Activated CD4-positive, alpha-beta T cell treated with anti-CD3 and anti-CD28 coated beads, Interleukin-2, amount 10 ng/mL, durations not matched to agents 7 days and 5 days (primary cell): ENCODE data around the gene ANKS1B. TPM values are rescaled to one million over a fixed set of nuclear protein-coding genes. Genes with fewer than 3 reads are reported as not detected.
"Not testable (repeated sequence)": the region's sequence is repeated elsewhere in the genome, so short reads cannot be mapped to it uniquely, and the experiment has no call there.

Experiments used
- CTCF ChIA-PET: fragments of 350-600 bp; sonication (Branson Sonifier 250); formaldehyde crosslinking; loops from one replicate; lab custom pipeline; 2021; ENCODE audit warnings: antibody characterized with exemption; lab: Charles Lee
- POLR2A ChIA-PET: fragments of 350-600 bp; sonication (Branson Sonifier 250); formaldehyde crosslinking; loops from one replicate; lab custom pipeline; 2021; ENCODE audit warnings: antibody characterized with exemption; lab: Charles Lee
- DNase-seq: peaks from one replicate; pipeline ENCODE4 v3.0.0-alpha.2; 2020
- H3K27ac Mint-ChIP-seq: one replicate; pipeline ENCODE4 v1.8.0; 2021; ENCODE audit warnings: mild to moderate bottlenecking, moderate library complexity, mixed read lengths
- H3K27me3 Mint-ChIP-seq: one replicate; pipeline ENCODE4 v1.8.0; 2021; ENCODE audit warnings: mixed read lengths
- H3K36me3 Mint-ChIP-seq: one replicate; pipeline ENCODE4 v1.8.0; 2021; ENCODE audit warnings: low read depth, mixed read lengths
- H3K4me1 Mint-ChIP-seq: one replicate; pipeline ENCODE4 v1.8.0; 2021; ENCODE audit warnings: mixed read lengths
- H3K4me3 Mint-ChIP-seq: one replicate; pipeline ENCODE4 v1.8.0; 2021; ENCODE audit warnings: mild to moderate bottlenecking, moderate library complexity, mixed read lengths
- H3K9me3 Mint-ChIP-seq: one replicate; pipeline ENCODE4 v1.8.0; 2021; ENCODE audit warnings: mixed read lengths
- total RNA-seq, 2 experiments: library from RNA; stranded (reverse); gene quantifications; one replicate each; pipeline ENCODE4 v1.2.3, GENCODE V29; 2021

ANKS1B gene
- total RNA-seq, 2 experiments from 2014 or later = 0.17 to 0.25 TPM

DNA sequence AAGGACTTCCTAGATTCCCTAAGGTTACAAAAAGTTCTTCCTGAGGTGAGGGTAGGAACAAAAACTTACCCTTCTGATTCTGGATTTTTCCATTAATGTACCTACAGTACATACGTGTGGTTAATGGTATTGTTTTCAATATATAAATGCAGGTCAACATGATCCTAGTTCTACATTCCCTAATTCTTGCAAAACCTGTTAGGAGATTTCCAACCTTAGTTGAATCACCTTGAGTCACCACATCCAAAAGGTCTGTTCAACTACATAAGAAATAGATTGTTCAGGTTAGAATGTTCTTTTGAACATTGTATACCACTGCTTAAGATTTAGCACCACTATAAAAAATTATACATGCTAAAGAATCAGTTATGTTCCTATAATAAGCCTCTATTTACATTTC is 218.3 kb downstream of the ANKS1B start:
- Mint-ChIP-seq H3K27ac (no peak overlapping the region), H3K4me3 (no peak overlapping the region), H3K27me3 (no peaks in the 10 kb centered on the region), H3K9me3 (no peaks in the 10 kb centered on the region), H3K36me3 (no peaks in the 10 kb centered on the region), H3K4me1 (no peaks in the 10 kb centered on the region)
- CTCF ChIA-PET = no interaction called here
- POLR2A ChIA-PET = no interaction called here
- DNase-seq = no peak

DNA sequence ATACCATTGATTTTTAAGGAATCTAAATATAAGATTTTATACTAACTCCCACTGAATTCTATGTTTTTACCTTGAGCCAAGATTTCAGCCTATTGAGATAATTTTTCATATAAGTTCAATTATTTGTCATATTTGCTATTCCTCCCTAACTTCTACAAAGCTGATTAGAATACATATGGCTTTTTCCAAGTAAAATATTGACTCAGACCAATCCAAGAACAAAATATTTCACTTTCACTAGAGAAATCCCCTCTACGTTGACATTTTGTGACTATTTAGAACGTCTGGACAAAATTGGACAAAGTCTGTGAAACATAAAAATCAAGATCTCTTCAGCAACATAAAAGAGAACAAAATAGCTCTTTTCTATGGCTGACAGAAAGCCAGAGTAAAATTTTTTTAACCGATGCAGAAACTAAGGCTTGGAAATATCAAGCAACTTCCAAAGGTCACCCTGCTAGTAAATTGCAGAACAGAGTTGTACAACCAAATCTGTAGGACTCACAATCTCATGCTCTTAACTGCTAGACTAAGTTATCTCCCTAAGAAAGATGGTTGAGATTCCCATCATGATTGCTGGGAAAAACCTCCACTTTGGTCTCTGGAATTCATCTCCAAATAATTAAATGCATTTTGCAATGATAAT is 219.1 kb downstream of the ANKS1B start:
- Mint-ChIP-seq H3K4me3 (no peak overlapping the region), H3K4me1 (no peaks in the 10 kb centered on the region), H3K9me3 (no peaks in the 10 kb centered on the region), H3K36me3 (no peaks in the 10 kb centered on the region), H3K27me3 (no peaks in the 10 kb centered on the region), H3K27ac (no peak overlapping the region)
- no peak for DNase-seq
- CTCF ChIA-PET = no interaction called here
- POLR2A ChIA-PET = no interaction called here

DNA sequence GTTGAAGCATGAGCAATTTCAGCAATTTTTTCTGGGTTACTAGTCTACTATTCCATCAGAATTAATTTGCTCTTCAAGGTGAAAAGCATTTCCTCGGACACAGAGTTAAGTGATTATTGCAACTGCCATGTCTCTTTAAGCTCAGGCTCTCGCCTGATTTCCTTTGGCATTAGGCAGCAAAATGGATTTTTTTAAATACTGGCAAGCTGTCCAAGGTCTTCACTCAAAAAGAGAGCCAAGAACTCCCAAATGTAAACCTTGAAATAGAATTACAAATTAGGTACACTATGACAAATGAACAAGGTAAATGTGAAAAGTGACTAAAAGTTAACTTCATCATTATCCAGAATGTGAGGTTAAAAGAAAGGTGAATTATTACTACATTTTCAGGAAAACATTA is 225.3 kb downstream of the ANKS1B start:
- Mint-ChIP-seq H3K4me3 (no peak overlapping the region), H3K9me3 (peaks cover 3% of the 10 kb centered on the region), H3K27ac (no peak overlapping the region), H3K4me1 (no peaks in the 10 kb centered on the region), H3K27me3 (no peaks in the 10 kb centered on the region), H3K36me3 (no peaks in the 10 kb centered on the region)
- DNase-seq = no peak
- ChIA-PET POLR2A (no interaction called here), CTCF (no interaction called here)

DNA sequence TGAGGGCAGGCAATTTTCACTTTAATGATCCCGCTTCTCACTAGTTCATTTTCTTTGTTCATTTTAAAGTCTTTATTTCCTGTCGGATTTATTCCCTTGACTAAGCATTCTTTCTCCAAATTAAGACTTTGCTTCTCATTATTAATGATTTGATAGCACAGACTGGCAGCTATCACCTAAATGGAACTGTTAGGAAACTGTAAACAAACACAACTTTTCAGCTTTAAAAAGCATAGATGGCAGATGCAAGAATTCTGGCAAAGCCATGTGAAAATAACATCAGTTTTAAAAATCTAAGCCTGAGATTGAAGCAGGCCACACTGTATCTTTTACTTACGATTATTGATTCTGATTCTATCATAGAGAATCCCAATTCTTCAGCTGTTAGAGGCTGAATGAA is 225.7 kb downstream of the ANKS1B start:
- ChIA-PET CTCF (no interaction called here), POLR2A (no interaction called here)
- no peak overlapping the region for H3K27ac Mint-ChIP-seq
- DNase-seq = no peak
- H3K9me3 Mint-ChIP-seq = peaks cover 3% of the 10 kb centered on the region
- no peaks in the 10 kb centered on the region for H3K36me3 Mint-ChIP-seq
- no peaks in the 10 kb centered on the region for H3K27me3 Mint-ChIP-seq
- H3K4me1 Mint-ChIP-seq = no peaks in the 10 kb centered on the region
- H3K4me3 Mint-ChIP-seq = no peak overlapping the region

DNA sequence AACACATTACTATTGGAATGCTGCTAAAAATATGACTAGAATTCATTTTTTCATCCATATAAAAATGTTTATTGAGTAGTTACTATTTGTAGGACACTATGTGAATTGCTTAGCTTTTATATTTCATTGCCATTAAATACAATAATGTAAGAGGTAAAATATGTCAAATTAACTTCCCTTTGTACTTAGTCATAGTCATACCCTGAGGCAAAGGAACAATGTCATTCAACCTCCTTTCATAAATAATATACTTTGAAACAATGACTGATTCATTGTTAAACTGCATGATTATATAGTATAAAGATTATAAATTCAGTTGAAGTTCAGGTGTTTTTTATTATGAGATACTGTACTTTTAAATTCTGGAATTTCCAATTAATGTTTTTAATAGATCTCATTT is 232.0 kb downstream of the ANKS1B start:
- DNase-seq = no peak
- no peaks in the 10 kb centered on the region for H3K27me3 Mint-ChIP-seq
- CTCF ChIA-PET = no interaction called here
- no peaks in the 10 kb centered on the region for H3K4me1 Mint-ChIP-seq
- POLR2A ChIA-PET = no interaction called here
- H3K36me3 Mint-ChIP-seq = no peaks in the 10 kb centered on the region
- no peak overlapping the region for H3K27ac Mint-ChIP-seq
- H3K4me3 Mint-ChIP-seq = no peak overlapping the region
- peaks cover 3% of the 10 kb centered on the region for H3K9me3 Mint-ChIP-seq

DNA sequence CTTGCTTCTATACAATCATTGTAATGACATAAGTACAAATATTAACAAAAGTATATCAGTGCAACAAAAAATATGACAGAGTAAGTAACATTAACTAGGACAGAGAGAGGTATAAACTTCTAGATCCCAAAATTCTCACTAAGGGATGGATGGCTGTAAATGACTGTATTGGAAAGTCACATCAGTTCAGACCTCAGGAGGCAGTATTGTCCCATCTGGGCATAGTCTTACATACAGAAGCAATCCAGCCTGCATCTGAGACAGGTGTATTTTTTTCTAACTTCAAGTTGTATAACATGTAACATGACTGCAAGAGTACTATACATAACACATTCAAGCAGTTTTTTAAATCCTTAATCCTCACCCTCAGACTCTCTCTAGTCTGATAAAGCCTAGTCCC is 238.2 kb downstream of the ANKS1B start:
- no peak overlapping the region for H3K27ac Mint-ChIP-seq
- no peaks in the 10 kb centered on the region for H3K27me3 Mint-ChIP-seq
- H3K9me3 Mint-ChIP-seq = no peaks in the 10 kb centered on the region
- H3K4me1 Mint-ChIP-seq = no peaks in the 10 kb centered on the region
- H3K36me3 Mint-ChIP-seq = no peaks in the 10 kb centered on the region
- ChIA-PET POLR2A (no interaction called here), CTCF (no interaction called here)
- no peak overlapping the region for H3K4me3 Mint-ChIP-seq
- no peak for DNase-seq

DNA sequence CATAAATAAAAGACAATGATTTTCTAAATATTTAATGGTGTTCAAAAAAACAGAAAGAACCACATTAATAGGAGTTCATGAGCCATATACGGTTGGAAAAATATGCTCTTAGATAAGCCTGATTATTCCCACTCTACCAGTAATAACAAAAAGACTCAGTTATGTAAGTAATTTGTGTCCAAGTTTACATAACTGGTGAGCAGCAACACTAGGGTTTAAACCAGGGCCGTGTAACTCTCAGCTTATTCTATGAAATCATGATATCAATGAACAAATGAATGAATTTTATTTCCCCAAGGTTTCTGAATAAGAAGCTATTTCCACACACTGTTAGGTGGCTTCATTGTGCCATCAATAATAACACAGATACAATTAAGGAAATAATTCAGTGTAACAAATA is 238.8 kb downstream of the ANKS1B start:
- H3K36me3 Mint-ChIP-seq = no peaks in the 10 kb centered on the region
- POLR2A ChIA-PET = no interaction called here
- H3K4me3 Mint-ChIP-seq = no peak overlapping the region
- H3K4me1 Mint-ChIP-seq = no peaks in the 10 kb centered on the region
- CTCF ChIA-PET = no interaction called here
- no peak for DNase-seq
- H3K27me3 Mint-ChIP-seq = no peaks in the 10 kb centered on the region
- no peak overlapping the region for H3K27ac Mint-ChIP-seq
- H3K9me3 Mint-ChIP-seq = no peaks in the 10 kb centered on the region

DNA sequence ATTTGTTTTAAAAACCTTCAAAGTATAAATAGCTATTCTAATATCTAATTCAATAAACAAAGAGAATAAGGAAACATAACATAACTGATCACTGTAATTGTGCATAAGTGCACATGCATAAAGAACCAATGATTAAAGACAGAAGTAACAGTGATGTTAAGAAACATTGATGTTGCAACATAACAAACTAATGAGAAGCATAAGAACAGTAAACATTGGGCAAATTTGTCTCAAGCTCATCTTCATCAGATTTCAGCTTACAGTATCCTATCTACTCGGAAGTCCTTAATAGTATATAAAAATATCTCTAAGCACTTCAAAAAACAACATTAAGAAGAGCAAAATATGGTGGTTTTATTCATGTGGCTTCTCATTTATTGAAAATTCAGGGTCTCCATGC is 239.6 kb downstream of the ANKS1B start:
- Mint-ChIP-seq H3K4me1 (no peaks in the 10 kb centered on the region), H3K27me3 (no peaks in the 10 kb centered on the region), H3K36me3 (no peaks in the 10 kb centered on the region), H3K4me3 (no peak overlapping the region), H3K9me3 (no peaks in the 10 kb centered on the region), H3K27ac (no peak overlapping the region)
- CTCF ChIA-PET = interaction anchor here (0.7 kb wide), 1 partner anchor 52 kb away, joined by 3 read pairs; no protein-coding TSS in a partner anchor
- POLR2A ChIA-PET = interaction anchor here (0.6 kb wide), 1 partner anchor 16 kb away, joined by 3 read pairs; no protein-coding TSS in a partner anchor
- DNase-seq = no peak

DNA sequence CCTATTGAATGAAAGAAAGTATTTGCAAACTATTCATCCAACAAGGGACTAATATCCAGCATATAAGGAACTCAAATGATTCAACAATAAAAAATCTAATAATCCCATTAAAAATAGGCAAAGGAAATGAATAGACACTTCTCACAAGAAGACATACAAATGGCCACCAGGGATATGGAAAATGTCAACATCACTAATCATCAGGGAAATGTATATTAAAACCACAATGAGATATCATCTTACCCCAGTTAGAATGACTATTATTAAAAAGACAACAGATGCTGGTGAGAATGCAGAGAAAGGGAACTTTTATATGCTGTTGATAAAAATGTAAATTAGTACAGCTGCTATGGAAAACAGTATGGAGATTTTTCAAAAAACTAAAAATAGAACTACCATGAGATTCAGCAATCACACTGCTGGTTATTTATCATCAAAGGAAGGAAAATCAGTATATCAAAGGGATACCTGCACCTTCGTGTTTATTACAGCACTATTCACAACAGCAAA is 247.9 kb downstream of the ANKS1B start:
- DNase-seq = no peak
- Mint-ChIP-seq H3K27ac (no peak overlapping the region), H3K27me3 (no peaks in the 10 kb centered on the region), H3K4me1 (no peaks in the 10 kb centered on the region), H3K9me3 (no peaks in the 10 kb centered on the region), H3K4me3 (no peak overlapping the region), H3K36me3 (no peaks in the 10 kb centered on the region)
- ChIA-PET CTCF (no interaction called here), POLR2A (no interaction called here)

DNA sequence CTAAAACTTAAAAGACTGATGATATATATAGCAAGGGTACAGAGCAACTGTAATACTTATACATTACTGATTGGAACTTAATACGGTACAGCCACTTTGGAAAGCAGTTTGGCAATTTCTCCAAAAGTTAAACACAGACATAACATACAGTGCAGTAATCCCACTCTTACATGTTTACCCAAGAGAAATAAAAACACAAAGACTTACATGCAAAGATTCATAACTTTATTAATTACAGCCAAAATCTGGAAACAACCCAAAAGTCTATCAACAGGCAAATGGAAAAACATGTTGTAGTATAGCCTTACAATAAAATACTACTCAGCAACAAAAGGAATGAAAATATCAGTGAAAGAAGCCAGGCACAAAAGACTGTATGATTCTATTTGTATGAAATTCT is 252.6 kb downstream of the ANKS1B start:
- Mint-ChIP-seq H3K9me3 (no peaks in the 10 kb centered on the region), H3K4me1 (no peaks in the 10 kb centered on the region), H3K27me3 (no peaks in the 10 kb centered on the region), H3K36me3 (no peaks in the 10 kb centered on the region), H3K27ac (no peak overlapping the region), H3K4me3 (no peak overlapping the region)
- ChIA-PET POLR2A (no interaction called here), CTCF (no interaction called here)
- no peak for DNase-seq

DNA sequence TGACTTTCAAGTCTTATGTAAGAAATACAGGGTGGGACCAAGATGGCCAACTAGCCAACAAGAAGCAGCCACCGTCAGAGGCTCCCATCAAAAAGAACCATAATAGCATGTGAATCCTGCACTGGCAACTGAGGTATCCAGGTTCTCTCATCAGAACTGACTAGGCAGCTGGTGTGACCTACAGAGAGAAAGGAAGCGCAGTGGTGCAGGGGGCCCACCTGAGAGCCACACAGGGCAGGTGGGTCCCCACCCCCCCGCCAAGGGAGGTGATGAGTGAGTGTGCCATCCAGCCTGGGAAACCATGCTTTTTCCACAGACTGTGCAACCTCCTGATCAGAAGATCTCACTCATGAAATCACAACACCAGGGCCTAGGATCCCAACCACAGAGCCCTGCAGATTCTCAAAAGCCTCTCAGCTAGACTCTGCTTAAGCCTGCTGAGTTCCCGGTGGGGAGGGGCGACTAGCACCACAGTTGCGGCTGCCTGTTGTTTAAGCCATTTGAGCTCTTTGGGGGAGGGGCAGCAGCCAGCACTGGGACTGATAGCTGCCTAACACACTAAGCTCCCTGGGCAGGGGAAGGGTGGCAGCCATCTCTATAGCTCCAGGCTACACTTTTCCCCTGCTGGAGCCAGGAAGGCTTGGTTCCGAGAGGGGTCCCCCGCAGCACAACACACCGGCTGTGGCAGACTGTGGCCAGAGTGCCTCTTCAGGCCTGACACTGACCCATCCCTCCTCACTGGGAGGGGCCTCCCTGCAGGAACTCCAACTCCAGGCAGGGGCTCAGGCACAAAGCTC is 261.8 kb downstream of the ANKS1B start:
- Mint-ChIP-seq H3K27ac (no peak overlapping the region), H3K4me1 (no peaks in the 10 kb centered on the region), H3K9me3 (no peaks in the 10 kb centered on the region), H3K27me3 (no peaks in the 10 kb centered on the region), H3K4me3 (no peak overlapping the region), H3K36me3 (no peaks in the 10 kb centered on the region)
- POLR2A ChIA-PET = no interaction called here
- no peak for DNase-seq
- CTCF ChIA-PET = no interaction called here

DNA sequence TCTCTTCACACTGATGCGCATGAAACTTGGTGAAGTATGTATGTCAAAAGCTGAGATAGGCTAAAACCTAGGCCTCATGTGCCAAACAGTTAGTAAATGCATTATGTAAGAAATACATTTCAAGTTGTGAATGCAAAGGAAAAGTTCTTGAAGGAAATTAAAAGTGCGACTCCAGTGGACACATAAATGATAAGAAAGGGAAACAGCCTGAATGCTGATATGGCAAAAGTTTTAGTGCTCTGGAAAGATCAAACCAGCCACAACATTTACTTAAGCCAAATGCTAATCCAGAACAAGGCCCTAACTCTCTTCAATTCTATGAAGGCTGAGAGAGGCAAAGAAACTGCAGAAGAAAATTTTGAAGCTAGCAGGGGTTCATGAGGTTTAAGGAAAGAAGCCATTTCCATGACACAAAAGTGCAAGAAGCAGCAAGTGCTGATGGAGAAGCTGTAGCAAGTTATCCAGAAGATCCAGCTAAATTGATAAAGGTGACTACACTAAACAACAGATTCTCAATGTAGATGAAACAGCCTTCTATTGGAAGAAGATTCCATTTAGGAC is 262.9 kb downstream of the ANKS1B start:
- CTCF ChIA-PET = no interaction called here
- H3K36me3 Mint-ChIP-seq = no peaks in the 10 kb centered on the region
- H3K4me3 Mint-ChIP-seq = no peak overlapping the region
- POLR2A ChIA-PET = no interaction called here
- no peak for DNase-seq
- no peaks in the 10 kb centered on the region for H3K27me3 Mint-ChIP-seq
- H3K4me1 Mint-ChIP-seq = no peaks in the 10 kb centered on the region
- H3K9me3 Mint-ChIP-seq = no peaks in the 10 kb centered on the region
- H3K27ac Mint-ChIP-seq = no peak overlapping the region

DNA sequence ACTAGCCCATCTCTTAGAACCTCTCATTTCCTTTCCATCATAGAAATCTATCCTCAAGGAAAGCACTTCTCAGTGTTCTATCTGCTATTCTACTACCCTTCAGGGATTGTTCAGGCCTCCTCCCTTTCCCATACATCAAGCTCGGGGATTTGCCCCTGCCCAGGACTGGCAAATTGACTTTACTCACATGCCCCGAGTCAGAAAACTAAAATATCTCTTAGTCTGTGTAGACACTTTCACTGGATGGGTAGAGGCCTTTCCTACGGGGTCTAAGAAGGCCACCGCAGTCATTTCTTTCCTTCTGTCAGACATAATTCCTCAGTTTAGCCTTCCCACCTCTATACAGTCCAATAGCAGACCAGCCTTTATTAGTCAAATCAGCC is 264.7 kb downstream of the ANKS1B start:
- H3K36me3 Mint-ChIP-seq, DNase-seq, H3K27ac Mint-ChIP-seq, H3K4me1 Mint-ChIP-seq, CTCF ChIA-PET, H3K9me3 Mint-ChIP-seq, H3K4me3 Mint-ChIP-seq, H3K27me3 Mint-ChIP-seq, POLR2A ChIA-PET: not testable (repeated sequence)
